ENCODE data around the gene RBM44. TPM values are rescaled to one million over a fixed set of nuclear protein-coding genes. Genes with fewer than 3 reads are reported as not detected.
A peak's percentile ranks its signal among the peaks of the same experiment; 100 is the strongest.

Gene RBM44
- total RNA-seq, 2 donors from 2014 or later, result 1.6 to 7.1 TPM

DNA sequence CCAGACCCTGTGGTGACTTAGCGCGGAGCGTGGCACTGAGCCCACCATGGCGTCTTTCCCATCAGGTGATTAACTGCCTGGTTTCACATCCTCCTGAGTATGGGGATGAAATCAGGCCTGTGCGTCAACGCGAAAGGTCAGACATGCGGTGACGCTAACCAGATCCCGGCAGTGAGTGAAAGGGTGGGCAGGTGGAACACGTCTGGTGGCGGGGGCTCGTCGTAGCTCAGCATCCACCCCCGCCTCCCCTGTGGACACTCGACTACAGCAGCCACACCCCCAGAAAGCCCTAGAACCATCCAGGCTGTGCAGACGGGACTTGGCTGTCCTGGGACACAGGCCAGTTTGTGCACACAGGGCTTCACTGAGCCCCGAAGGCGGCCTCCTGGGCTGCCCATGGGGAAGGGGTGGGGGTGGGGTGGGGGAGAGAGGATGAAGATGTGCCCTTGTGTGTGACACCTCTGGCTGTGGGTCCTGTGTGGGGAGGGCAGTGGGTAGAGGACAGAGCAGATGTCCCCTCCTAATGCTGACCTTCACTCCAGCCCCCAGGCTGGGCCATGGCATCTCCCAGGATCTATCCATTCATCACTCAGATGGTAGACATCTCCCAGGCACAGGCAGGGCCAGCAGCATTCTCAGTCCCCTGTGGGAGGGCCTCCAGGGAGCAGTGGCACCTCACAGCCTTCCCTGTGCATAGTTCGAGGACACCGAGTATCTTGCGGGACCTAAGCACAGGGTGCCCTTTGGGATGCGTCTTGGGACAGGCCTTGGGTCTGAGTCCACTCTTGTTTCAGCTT lies 88.3 kb downstream of the RBM44 start:
- ATAC-seq (ENCODE audit: insufficient number of reproducible peaks, low FRiP score, low read depth) (no peak), DNase-seq (ENCODE audit: low spot score) (peak; percentile 58)
- no peaks in the 10 kb centered on the region for H3K27me3 ChIP-seq (replicated peaks; ENCODE audit: insufficient read depth)
- H3K27ac ChIP-seq, result peak overlapping the region; percentile 95 to 98
- H3K4me1 ChIP-seq (ENCODE audit: control insufficient read depth in 1 of 2, low read depth in 2 of 2), result peaks cover 28 to 52% of the 10 kb centered on the region in 2 donors
- TF ChIP-seq, protein P1, sequence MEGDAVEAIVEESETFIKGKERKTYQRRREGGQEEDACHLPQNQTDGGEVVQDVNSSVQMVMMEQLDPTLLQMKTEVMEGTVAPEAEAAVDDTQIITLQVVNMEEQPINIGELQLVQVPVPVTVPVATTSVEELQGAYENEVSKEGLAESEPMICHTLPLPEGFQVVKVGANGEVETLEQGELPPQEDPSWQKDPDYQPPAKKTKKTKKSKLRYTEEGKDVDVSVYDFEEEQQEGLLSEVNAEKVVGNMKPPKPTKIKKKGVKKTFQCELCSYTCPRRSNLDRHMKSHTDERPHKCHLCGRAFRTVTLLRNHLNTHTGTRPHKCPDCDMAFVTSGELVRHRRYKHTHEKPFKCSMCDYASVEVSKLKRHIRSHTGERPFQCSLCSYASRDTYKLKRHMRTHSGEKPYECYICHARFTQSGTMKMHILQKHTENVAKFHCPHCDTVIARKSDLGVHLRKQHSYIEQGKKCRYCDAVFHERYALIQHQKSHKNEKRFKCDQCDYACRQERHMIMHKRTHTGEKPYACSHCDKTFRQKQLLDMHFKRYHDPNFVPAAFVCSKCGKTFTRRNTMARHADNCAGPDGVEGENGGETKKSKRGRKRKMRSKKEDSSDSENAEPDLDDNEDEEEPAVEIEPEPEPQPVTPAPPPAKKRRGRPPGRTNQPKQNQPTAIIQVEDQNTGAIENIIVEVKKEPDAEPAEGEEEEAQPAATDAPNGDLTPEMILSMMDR (IDR thresholded peaks at IDR 0.05), result no peak
- H3K36me3 ChIP-seq, result peaks cover 12% of the 10 kb centered on the region
- no peak overlapping the region for H3K4me3 ChIP-seq
- H3K9me3 ChIP-seq, result no peaks in the 10 kb centered on the region

DNA sequence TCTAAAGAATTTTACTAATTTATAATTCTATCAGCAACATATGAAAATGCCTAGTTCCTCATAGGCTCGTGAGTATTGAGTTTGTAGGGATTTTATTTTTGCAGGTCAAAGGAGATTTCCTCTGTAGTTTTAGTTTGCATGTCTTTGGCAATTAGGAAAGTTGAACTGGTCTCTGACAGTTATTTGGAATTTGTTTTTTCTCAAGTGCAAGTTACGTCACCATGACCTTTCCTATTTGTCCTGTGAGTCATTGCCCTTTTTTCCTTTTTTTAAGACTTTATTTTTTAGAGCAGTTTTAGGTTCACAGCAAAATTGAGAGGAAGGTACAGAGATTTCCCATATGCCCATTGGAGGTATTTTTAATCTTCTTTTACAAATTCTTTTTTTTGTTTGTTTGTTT lies 89.8 kb downstream of the RBM44 start:
- Histone ChIP-seq H3K9me3 (no peaks in the 10 kb centered on the region), H3K27ac (peak overlapping the region; percentile 95 to 98), H3K4me3 (no peak overlapping the region), H3K36me3 (no peaks in the 10 kb centered on the region), H3K4me1 (ENCODE audit: control insufficient read depth in 1 of 2, low read depth in 2 of 2) (peaks cover 34 to 67% of the 10 kb centered on the region in 2 donors), H3K27me3 (replicated peaks; ENCODE audit: insufficient read depth) (no peaks in the 10 kb centered on the region)
- DNase-seq (ENCODE audit: low spot score), result no peak
- peak; percentile 52 for ATAC-seq (ENCODE audit: insufficient number of reproducible peaks, low FRiP score, low read depth)
- TF ChIP-seq, protein P1 (IDR thresholded peaks at IDR 0.05), result no peak

DNA sequence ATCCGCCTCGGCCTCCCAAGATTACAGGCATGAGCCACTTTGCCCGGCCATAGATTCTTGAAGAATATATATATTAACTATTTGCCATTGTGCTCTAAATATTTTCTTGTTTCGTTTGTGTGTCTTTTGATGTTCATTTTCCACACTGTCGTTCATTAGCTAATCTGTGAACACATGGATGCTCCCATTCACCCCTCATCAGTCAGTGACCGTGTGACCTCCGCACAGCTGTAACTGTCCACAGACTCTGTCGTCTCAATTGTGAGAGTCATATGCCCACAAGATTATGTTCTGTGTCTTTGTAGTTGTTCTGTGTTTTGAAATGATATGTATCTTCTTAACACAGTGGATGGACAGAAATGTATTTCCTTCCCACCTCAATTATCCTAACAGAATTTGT lies 90.4 kb downstream of the RBM44 start:
- TF ChIP-seq, protein P1 (IDR thresholded peaks at IDR 0.05), result no peak
- ATAC-seq (ENCODE audit: insufficient number of reproducible peaks, low FRiP score, low read depth) (no peak), DNase-seq (ENCODE audit: low spot score) (no peak)
- Histone ChIP-seq H3K9me3 (no peaks in the 10 kb centered on the region), H3K27ac (peak overlapping the region; percentile 95 to 98), H3K27me3 (replicated peaks; ENCODE audit: insufficient read depth) (no peaks in the 10 kb centered on the region), H3K4me1 (ENCODE audit: control insufficient read depth in 1 of 2, low read depth in 2 of 2) (peaks cover 37 to 72% of the 10 kb centered on the region in 2 donors), H3K36me3 (no peaks in the 10 kb centered on the region), H3K4me3 (no peak overlapping the region)

DNA sequence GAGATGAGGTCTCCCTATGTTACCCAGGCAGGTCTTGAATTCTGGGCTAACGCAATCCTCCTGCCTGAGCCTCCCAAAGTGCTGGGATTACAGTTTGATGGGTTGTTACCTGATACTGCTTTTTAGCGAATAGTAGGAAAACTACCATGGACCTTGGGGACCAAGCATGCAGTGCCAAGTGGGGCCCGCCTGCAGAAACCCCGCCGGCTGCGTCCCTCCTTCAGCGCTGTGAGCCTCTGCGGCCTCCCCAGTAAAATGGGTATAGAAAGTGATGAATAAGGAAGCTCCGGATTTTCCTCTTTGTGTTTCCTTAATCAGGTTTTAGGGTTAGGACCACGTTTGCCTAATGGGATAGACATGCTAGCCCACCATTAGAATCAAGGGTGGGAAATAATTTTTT lies 91.2 kb downstream of the RBM44 start:
- TF ChIP-seq, protein P1 (IDR thresholded peaks at IDR 0.05), result no peak
- DNase-seq (ENCODE audit: low spot score) (no peak), ATAC-seq (ENCODE audit: insufficient number of reproducible peaks, low FRiP score, low read depth) (no peak)
- H3K27me3 ChIP-seq (replicated peaks; ENCODE audit: insufficient read depth), result no peaks in the 10 kb centered on the region
- peak overlapping the region; percentile 95 to 98 for H3K27ac ChIP-seq
- H3K4me1 ChIP-seq (ENCODE audit: control insufficient read depth in 1 of 2, low read depth in 2 of 2), result peaks cover 42 to 80% of the 10 kb centered on the region in 2 donors
- H3K36me3 ChIP-seq, result no peaks in the 10 kb centered on the region
- H3K9me3 ChIP-seq, result no peaks in the 10 kb centered on the region
- H3K4me3 ChIP-seq, result no peak overlapping the region

Other genes with a start within 250 kb of the RBM44 start
- not detected for gene PRLH, start 232.2 kb upstream of the RBM44 start, total RNA-seq
- 1 to 10 TPM; 6.4 to 6.5 TPM for gene RAB17, start 208.0 kb upstream of the RBM44 start, total RNA-seq
- gene LRRFIP1, start 171.2 kb upstream of the RBM44 start, total RNA-seq, result 100 to 1,000 TPM; 196 to 244 TPM
- gene RAMP1, start 60.8 kb downstream of the RBM44 start, total RNA-seq, result 100 to 1,000 TPM; 246 to 525 TPM
- gene UBE2F, start 168.2 kb downstream of the RBM44 start, total RNA-seq, result 10 to 100 TPM; 51.9 to 69.3 TPM

All from thoracic aorta (tissue), 2 donors.